Smooth muscle cell (in vitro differentiated cells): ENCODE results near the gene KIAA0232. TPM values are rescaled to one million over a fixed set of nuclear protein-coding genes. Genes with fewer than 3 reads are reported as not detected.

Source experiments
- DNase-seq: peaks from one replicate; lab custom pipeline; 2025; ENCODE audit not compliant: unreplicated experiment; lab: John Stamatoyannopoulos, UW
- H2AFZ ChIP-seq: fragments of 200-600 bp; sonication (generic); 2 replicates; pipeline ENCODE4 v1.6.0; 2016; ENCODE audit warnings: antibody characterized with exemption, low read depth, mild to moderate bottlenecking
- H3F3A ChIP-seq: fragments of 200-600 bp; sonication (generic); 2 replicates; pipeline ENCODE4 v1.6.0; 2017; ENCODE audit warnings: antibody characterized with exemption, low read depth
- H3K27ac ChIP-seq: fragments of 200-600 bp; sonication (generic); 2 replicates; pipeline ENCODE4 v1.5.1; 2016; ENCODE audit warnings: low read depth, mild to moderate bottlenecking
- H3K27me3 ChIP-seq: fragments of 200-600 bp; sonication (generic); 2 replicates; pipeline ENCODE4 v1.6.1; 2016; ENCODE audit warnings: low read depth, mild to moderate bottlenecking
- H3K36me3 ChIP-seq: fragments of 200-600 bp; sonication (generic); 2 replicates; pipeline ENCODE4 v1.5.1; 2016; ENCODE audit warnings: low read depth
- H3K4me1 ChIP-seq: fragments of 200-600 bp; sonication (generic); 2 replicates; pipeline ENCODE4 v1.5.1; 2016; ENCODE audit warnings: low read depth
- H3K4me2 ChIP-seq: fragments of 200-600 bp; sonication (generic); 2 replicates; pipeline ENCODE4 v1.6.0; 2016; ENCODE audit warnings: mild to moderate bottlenecking
- H3K4me3 ChIP-seq: fragments of 200-600 bp; sonication (generic); 2 replicates; pipeline ENCODE4 v1.5.1; 2016; ENCODE audit warnings: mild to moderate bottlenecking
- H3K79me2 ChIP-seq: fragments of 200-600 bp; sonication (generic); 2 replicates; pipeline ENCODE4 v1.6.0; 2016; ENCODE audit warnings: low read depth, mild to moderate bottlenecking
- H3K9ac ChIP-seq: fragments of 200-600 bp; sonication (generic); 2 replicates; pipeline ENCODE4 v1.6.0; 2016; ENCODE audit warnings: low read depth
- H3K9me3 ChIP-seq: fragments of 200-600 bp; sonication (generic); replicated peaks from 2 replicates; pipeline ENCODE4 v1.5.1; 2016; ENCODE audit warnings: low read depth
- H4K20me1 ChIP-seq: fragments of 200-600 bp; sonication (generic); 2 replicates; pipeline ENCODE4 v1.6.0; 2016; ENCODE audit warnings: low read depth
- WGBS: methylation state at CpG from one replicate; pipeline ENCODE4 v1.1.7; 2016; ENCODE audit warnings: low lambda C conversion rate; 5-methylcytosine and 5-hydroxymethylcytosine counted together
- polyA plus RNA-seq: library from polyadenylated mRNA; unstranded; fragments of >200 nt; fragmentation: Nextera tagmentation; extraction: Ambion mirVana; gene quantifications from 2 replicates; pipeline ENCODE4 v1.2.1, GENCODE V29; 2016
- total RNA-seq: library from RNA; depleted of rRNA; stranded (reverse); fragments of >200 nt; gene quantifications from 2 replicates; pipeline ENCODE4 v1.2.3, GENCODE V29; 2014
- TF ChIP-seq, protein P1 (sequence below): fragments of 200-600 bp; sonication (generic); IDR thresholded peaks from 2 replicates; pipeline ENCODE4 v1.5.1; 2017; ENCODE audit warnings: borderline replicate concordance, mild to moderate bottlenecking, antibody characterized with exemption; ENCODE audit not compliant: insufficient read depth, poor library complexity, severe bottlenecking

KIAA0232 gene
- total and polyA plus RNA-seq, 2 experiments from 2014 or later = 8.4 to 16.6 TPM

DNA sequence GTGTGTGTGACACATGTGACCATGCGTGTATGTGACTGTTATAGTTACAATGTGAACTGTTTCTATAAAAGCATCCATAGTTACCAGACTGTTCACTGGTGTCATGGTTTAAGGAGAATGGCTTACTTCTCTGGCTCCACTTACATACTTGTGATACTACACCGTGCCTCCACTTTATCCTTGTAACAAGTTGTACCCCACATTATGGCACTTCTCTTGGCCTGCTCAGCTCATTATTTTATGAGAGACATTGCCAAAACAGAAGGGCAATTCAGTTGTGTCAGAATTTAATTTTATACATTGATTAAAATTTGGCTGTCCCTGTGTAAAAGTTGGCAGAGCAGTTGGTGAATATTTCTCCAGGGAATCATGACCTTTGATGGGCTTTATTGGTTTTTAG, 64.7 kb downstream of the KIAA0232 start:
- H3K79me2 ChIP-seq = peaks cover 70% of the 10 kb centered on the region
- peaks cover 80% of the 10 kb centered on the region for H4K20me1 ChIP-seq
- H3K36me3 ChIP-seq = peaks cover 5% of the 10 kb centered on the region
- TF ChIP-seq, protein P1, sequence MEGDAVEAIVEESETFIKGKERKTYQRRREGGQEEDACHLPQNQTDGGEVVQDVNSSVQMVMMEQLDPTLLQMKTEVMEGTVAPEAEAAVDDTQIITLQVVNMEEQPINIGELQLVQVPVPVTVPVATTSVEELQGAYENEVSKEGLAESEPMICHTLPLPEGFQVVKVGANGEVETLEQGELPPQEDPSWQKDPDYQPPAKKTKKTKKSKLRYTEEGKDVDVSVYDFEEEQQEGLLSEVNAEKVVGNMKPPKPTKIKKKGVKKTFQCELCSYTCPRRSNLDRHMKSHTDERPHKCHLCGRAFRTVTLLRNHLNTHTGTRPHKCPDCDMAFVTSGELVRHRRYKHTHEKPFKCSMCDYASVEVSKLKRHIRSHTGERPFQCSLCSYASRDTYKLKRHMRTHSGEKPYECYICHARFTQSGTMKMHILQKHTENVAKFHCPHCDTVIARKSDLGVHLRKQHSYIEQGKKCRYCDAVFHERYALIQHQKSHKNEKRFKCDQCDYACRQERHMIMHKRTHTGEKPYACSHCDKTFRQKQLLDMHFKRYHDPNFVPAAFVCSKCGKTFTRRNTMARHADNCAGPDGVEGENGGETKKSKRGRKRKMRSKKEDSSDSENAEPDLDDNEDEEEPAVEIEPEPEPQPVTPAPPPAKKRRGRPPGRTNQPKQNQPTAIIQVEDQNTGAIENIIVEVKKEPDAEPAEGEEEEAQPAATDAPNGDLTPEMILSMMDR = no peak
- no peaks in the 10 kb centered on the region for H3K9me3 ChIP-seq
- peaks cover 26% of the 10 kb centered on the region for H3K4me1 ChIP-seq
- DNase-seq = no peak
- no peak overlapping the region for H3K9ac ChIP-seq
- no peak overlapping the region for H3K27ac ChIP-seq
- 48% methylated on average over 2 of the region's 2 CpGs for WGBS
- H3K4me2 ChIP-seq = no peak overlapping the region
- H3F3A ChIP-seq = no peaks in the 10 kb centered on the region
- no peak overlapping the region for H2AFZ ChIP-seq
- H3K27me3 ChIP-seq = no peaks in the 10 kb centered on the region
- no peak overlapping the region for H3K4me3 ChIP-seq

DNA sequence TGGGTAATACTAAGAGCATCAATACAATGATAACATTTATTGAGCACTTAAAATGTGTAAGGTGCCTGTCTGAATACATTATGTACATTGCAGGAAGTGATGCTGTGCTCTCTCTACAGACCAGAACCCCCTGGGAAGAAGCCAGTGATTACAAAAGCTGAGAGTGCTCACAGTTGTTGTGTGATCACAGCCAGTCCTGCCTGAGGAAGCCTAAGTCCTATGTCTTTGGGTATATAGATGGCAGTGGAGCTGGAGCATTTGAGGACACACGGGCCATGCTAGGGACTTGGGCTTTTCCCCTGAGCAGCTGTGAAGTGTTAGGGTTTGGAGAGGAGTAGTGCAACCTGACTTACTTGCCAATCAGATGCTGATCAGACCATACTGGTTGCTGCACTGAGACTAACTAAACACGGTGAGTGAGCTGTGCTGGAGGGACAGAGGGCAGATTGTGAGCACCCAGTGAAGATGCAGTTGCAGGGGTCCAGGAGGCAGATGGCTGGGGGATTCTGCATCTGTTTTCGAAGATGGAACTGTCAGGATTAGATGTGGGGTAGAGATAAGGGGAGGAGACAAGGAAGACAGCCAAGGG, 66.3 kb downstream of the KIAA0232 start:
- Histone ChIP-seq H3K79me2 (peaks cover 75% of the 10 kb centered on the region), H2AFZ (no peak overlapping the region), H3F3A (peaks cover under 1% of the 10 kb centered on the region), H3K9ac (no peak overlapping the region), H3K27ac (no peak overlapping the region), H3K36me3 (peaks cover 12% of the 10 kb centered on the region), H3K27me3 (no peaks in the 10 kb centered on the region), H4K20me1 (peaks cover 78% of the 10 kb centered on the region), H3K4me1 (peaks cover 26% of the 10 kb centered on the region), H3K4me3 (no peak overlapping the region), H3K9me3 (no peaks in the 10 kb centered on the region), H3K4me2 (no peak overlapping the region)
- 89% methylated on average over 3 of the region's 3 CpGs for WGBS
- no peak for DNase-seq
- TF ChIP-seq, protein P1 = no peak

DNA sequence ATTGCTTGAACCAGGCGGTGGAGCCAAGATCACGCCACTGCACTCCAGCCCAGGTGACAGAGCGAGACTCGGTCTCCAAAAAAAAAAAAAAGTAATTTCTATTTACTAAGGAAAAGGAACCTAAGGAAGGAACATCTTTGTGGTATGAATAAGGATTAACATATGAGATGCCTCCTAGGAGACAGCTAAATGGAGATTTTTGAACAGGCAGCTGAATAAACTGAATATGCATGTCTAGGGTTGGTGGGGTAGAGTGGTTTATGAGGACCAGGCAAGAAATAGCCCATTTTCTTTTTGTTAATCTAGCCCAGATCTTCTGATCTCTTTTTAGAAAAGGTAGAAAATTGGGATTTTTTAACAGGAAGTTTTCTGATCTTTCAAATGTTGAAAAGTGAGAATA, 67.2 kb downstream of the KIAA0232 start:
- 96% methylated on average over 4 of the region's 4 CpGs for WGBS
- peaks cover 26% of the 10 kb centered on the region for H3K4me1 ChIP-seq
- no peak overlapping the region for H3K4me2 ChIP-seq
- peaks cover 12% of the 10 kb centered on the region for H3K36me3 ChIP-seq
- TF ChIP-seq, protein P1 = no peak
- peaks cover 9% of the 10 kb centered on the region for H3F3A ChIP-seq
- H3K27ac ChIP-seq = no peak overlapping the region
- H3K9me3 ChIP-seq = no peaks in the 10 kb centered on the region
- H4K20me1 ChIP-seq = peaks cover 78% of the 10 kb centered on the region
- H3K79me2 ChIP-seq = peaks cover 78% of the 10 kb centered on the region
- no peaks in the 10 kb centered on the region for H3K27me3 ChIP-seq
- DNase-seq = no peak
- no peak overlapping the region for H2AFZ ChIP-seq
- H3K9ac ChIP-seq = no peak overlapping the region
- H3K4me3 ChIP-seq = no peak overlapping the region

- Histone ChIP-seq H3K36me3 (peaks cover 12% of the 10 kb centered on the region), H2AFZ (no peak overlapping the region), H3K4me1 (peaks cover 19% of the 10 kb centered on the region), H3K79me2 (peaks cover 62% of the 10 kb centered on the region), H3K9me3 (no peaks in the 10 kb centered on the region), H3F3A (peaks cover 16% of the 10 kb centered on the region), H3K27me3 (no peaks in the 10 kb centered on the region), H4K20me1 (peaks cover 78% of the 10 kb centered on the region), H3K4me3 (no peak overlapping the region), H3K9ac (no peak overlapping the region), H3K4me2 (no peak overlapping the region), H3K27ac (no peak overlapping the region)
- 97% methylated on average over 5 of the region's 5 CpGs for WGBS
- TF ChIP-seq, protein P1 = no peak
- no peak for DNase-seq
These were observed 68.9 kb downstream of the KIAA0232 start for GRCh38 chr4:6851431-6851830.
